Calu3 (cell line): ENCODE results near the gene STK38L. TPM values are rescaled to one million over a fixed set of nuclear protein-coding genes. Genes with fewer than 3 reads are reported as not detected.

Experiments
- BruUV-seq: library from RNA; stranded (reverse); fragments of 400-500 nt; replicated peaks from 2 replicates; lab custom pipeline; 2021; lab: Mats Ljungman, UMichigan
- CTCF ChIA-PET: fragments of 300-600 bp; sonication (Branson Sonifier 250); formaldehyde crosslinking; loops from one replicate; lab custom pipeline; 2022; ENCODE audit warnings: antibody characterized with exemption; lab: Charles Lee
- DNase-seq: peaks from one replicate; pipeline ENCODE4 v3.0.0; 2022
- H3K27ac Mint-ChIP-seq: one replicate; pipeline ENCODE4 v1.8.0; 2022; ENCODE audit warnings: mixed read lengths; ENCODE audit not compliant: unreplicated experiment
- H3K27me3 Mint-ChIP-seq: one replicate; pipeline ENCODE4 v1.8.0; 2022; ENCODE audit warnings: mixed read lengths; ENCODE audit not compliant: unreplicated experiment
- H3K36me3 Mint-ChIP-seq: one replicate; pipeline ENCODE4 v1.8.0; 2022; ENCODE audit warnings: mild to moderate bottlenecking, moderate library complexity, mixed read lengths; ENCODE audit not compliant: insufficient read depth, unreplicated experiment
- H3K4me1 Mint-ChIP-seq: one replicate; pipeline ENCODE4 v1.8.0; 2022; ENCODE audit warnings: mild to moderate bottlenecking, low read depth, mixed read lengths; ENCODE audit not compliant: unreplicated experiment
- H3K4me3 Mint-ChIP-seq: one replicate; pipeline ENCODE4 v1.8.0; 2022; ENCODE audit warnings: mild to moderate bottlenecking, low read depth, moderate library complexity, mixed read lengths; ENCODE audit not compliant: unreplicated experiment
- H3K9me3 Mint-ChIP-seq: one replicate; pipeline ENCODE4 v1.8.0; 2022; ENCODE audit warnings: low read depth, mixed read lengths; ENCODE audit not compliant: unreplicated experiment
- intact Hi-C: fragments of 100-400 bp; cut with micrococcal nuclease; formaldehyde crosslinking; loops from one replicate; pipeline ENCODE4 v1.10.0; 2022; ENCODE audit not compliant: unreplicated experiment
- total RNA-seq: library from RNA; stranded (reverse); gene quantifications from 2 replicates; pipeline ENCODE4 v1.2.3, GENCODE V29; 2022
- TF ChIP-seq, protein P1 (sequence below): fragments of 200-600 bp; IDR thresholded peaks from one replicate; pipeline ENCODE4 v1.8.0; 2022; ENCODE audit warnings: antibody characterized with exemption; ENCODE audit not compliant: unreplicated experiment

Gene STK38L
- total RNA-seq, 1 experiment from 2014 or later = 24.6 TPM

DNA sequence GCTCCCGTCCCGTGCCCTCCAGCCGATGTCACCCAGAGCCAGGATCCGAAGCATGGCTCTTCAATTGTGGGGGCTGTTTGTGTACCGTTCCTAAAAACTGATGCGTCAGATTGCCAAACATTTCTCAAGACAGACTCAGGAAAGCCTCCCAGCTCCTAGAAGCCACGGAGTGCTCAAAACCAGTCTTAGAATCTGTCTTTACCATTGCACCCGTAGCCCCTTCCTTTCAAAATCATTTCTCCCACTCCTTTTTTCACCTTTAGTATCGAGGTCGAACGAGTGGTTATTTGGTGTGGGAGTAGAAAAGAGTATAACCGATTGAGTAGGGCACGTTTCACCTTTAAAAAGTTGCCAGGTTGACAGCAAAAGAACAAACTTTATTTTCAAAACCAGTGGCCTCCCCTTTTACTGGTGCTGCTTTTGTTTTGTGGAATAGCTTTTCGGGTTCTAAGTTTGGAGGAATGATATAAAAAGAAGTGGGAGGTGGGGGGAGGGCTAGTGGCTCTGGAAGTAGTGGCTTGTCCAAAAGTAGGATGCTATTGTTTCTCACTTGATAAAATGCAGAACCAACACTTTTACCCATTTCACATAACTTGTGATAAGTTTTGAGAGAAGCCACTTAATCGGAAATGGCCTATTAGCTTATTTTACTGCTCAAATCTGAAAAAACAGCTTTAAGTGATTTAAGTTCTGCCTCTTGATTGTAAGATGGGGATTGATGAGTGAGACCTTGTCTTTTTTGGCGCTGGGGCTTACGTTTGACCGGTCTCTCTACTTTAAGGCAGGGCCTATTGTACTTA, 803 bp downstream of the STK38L start:
- TSS peak; percentile 55 for BruUV-seq
- Mint-ChIP-seq H3K27ac (peak overlapping the region; percentile 84), H3K9me3 (no peaks in the 10 kb centered on the region), H3K36me3 (peaks cover 21% of the 10 kb centered on the region), H3K4me3 (peak overlapping the region; percentile 95), H3K27me3 (no peaks in the 10 kb centered on the region), H3K4me1 (peaks cover 16% of the 10 kb centered on the region)
- TF ChIP-seq, protein P1, sequence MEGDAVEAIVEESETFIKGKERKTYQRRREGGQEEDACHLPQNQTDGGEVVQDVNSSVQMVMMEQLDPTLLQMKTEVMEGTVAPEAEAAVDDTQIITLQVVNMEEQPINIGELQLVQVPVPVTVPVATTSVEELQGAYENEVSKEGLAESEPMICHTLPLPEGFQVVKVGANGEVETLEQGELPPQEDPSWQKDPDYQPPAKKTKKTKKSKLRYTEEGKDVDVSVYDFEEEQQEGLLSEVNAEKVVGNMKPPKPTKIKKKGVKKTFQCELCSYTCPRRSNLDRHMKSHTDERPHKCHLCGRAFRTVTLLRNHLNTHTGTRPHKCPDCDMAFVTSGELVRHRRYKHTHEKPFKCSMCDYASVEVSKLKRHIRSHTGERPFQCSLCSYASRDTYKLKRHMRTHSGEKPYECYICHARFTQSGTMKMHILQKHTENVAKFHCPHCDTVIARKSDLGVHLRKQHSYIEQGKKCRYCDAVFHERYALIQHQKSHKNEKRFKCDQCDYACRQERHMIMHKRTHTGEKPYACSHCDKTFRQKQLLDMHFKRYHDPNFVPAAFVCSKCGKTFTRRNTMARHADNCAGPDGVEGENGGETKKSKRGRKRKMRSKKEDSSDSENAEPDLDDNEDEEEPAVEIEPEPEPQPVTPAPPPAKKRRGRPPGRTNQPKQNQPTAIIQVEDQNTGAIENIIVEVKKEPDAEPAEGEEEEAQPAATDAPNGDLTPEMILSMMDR = no peak
- CTCF ChIA-PET = interaction anchor here (0.6 to 2.1 kb wide), 4 partner anchors 61 to 229 kb away, joined by 4 to 10 read pairs (median 6); no protein-coding TSS in a partner anchor
- DNase-seq = no peak
- intact Hi-C loops = loop anchor here (2.0 to 10.0 kb wide), 2 partner anchors 62 to 100 kb away; no protein-coding TSS in a partner anchor

DNA sequence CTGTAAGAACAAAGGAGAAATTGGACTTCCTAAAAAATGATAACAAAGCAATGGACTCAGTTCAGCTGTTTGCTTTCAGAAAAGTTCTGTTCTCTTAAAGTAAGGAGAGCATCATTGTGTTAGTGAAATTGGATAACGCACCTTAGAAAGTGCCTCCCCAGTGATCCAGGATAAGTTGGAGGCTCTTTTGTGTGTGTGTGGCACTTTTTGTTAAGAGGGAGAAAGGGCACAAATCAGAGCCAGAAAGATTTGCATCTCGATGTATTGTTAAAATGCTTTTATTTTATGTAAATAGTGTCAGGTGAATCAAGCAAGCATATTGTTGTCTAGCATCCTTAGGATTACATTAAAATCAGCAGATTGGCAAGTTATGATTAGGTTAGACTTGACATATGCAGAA, 2.1 kb downstream of the STK38L start:
- Mint-ChIP-seq H3K27ac (no peak overlapping the region), H3K36me3 (peaks cover 21% of the 10 kb centered on the region), H3K27me3 (no peaks in the 10 kb centered on the region), H3K4me3 (peak overlapping the region; percentile 95), H3K4me1 (peaks cover 16% of the 10 kb centered on the region), H3K9me3 (no peaks in the 10 kb centered on the region)
- no peak for DNase-seq
- intact Hi-C loops = loop anchor here (10.0 kb wide), 1 partner anchor 101 kb away; no protein-coding TSS in a partner anchor
- TF ChIP-seq, protein P1 = no peak
- no TSS peak for BruUV-seq
- CTCF ChIA-PET = interaction anchor here (1.2 kb wide), 1 partner anchor 66 kb away, joined by 3 read pairs; no protein-coding TSS in a partner anchor

DNA sequence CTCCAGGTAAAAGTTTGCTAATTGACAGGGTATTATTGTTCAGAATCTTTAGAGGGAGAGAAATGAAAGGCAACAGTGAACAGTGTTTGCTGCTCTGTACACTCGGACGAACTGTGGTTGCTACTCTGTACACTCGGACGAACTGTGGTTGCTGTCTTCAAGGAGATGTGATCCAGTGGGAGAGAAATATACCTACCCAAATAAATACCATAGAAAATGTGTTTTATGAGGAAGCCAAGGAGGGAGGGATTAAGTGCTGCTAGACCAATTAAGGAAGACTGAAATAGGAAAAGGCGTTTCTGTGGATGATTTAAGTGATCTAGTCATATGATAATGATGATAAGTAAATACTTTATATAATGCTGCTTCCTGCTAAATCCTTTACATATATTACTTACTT, 2.7 kb downstream of the STK38L start:
- no peak for DNase-seq
- H3K27ac Mint-ChIP-seq = no peak overlapping the region
- TF ChIP-seq, protein P1 = no peak
- no peaks in the 10 kb centered on the region for H3K27me3 Mint-ChIP-seq
- intact Hi-C loops = loop anchor here (10.0 kb wide), 1 partner anchor 102 kb away; no protein-coding TSS in a partner anchor
- no TSS peak for BruUV-seq
- no peaks in the 10 kb centered on the region for H3K9me3 Mint-ChIP-seq
- no peak overlapping the region for H3K4me3 Mint-ChIP-seq
- peaks cover 16% of the 10 kb centered on the region for H3K4me1 Mint-ChIP-seq
- H3K36me3 Mint-ChIP-seq = peaks cover 21% of the 10 kb centered on the region
- CTCF ChIA-PET = interaction anchor here (1.2 kb wide), 1 partner anchor 67 kb away, joined by 3 read pairs; no protein-coding TSS in a partner anchor

GRCh38 chr12:27252934-27253333, 8.8 kb downstream of the STK38L start:
- TF ChIP-seq, protein P1 = no peak
- H3K36me3 Mint-ChIP-seq = no peaks in the 10 kb centered on the region
- intact Hi-C loops = no loop called here
- no peak overlapping the region for H3K27ac Mint-ChIP-seq
- peaks cover 9% of the 10 kb centered on the region for H3K4me1 Mint-ChIP-seq
- DNase-seq = no peak
- CTCF ChIA-PET = no interaction called here
- no TSS peak for BruUV-seq
- no peaks in the 10 kb centered on the region for H3K27me3 Mint-ChIP-seq
- peaks cover 3% of the 10 kb centered on the region for H3K9me3 Mint-ChIP-seq
- no peak overlapping the region for H3K4me3 Mint-ChIP-seq
